Vagina (tissue), 2 donors: ENCODE data around the gene SS18L1. TPM values are rescaled to one million over a fixed set of nuclear protein-coding genes. Genes with fewer than 3 reads are reported as not detected.

ENCODE experiments used
- DNase-seq, 2 donors: peaks; one replicate each; pipeline ENCODE4 v3.0.0-alpha.2; 2017; ENCODE audit errors: extremely low spot score in 2 of 2
- H3K27ac ChIP-seq: fragments of 200-600 bp; sonication (generic); one replicate; pipeline ENCODE4 v1.5.1; 2019
- H3K27me3 ChIP-seq: fragments of 200-600 bp; sonication (generic); one replicate; pipeline ENCODE4 v1.5.1; 2019
- H3K36me3 ChIP-seq, 2 donors: fragments of 200-600 bp; sonication (generic); one replicate each; pipeline ENCODE4 v1.5.1; 2017 to 2019
- H3K4me1 ChIP-seq: fragments of 200-600 bp; sonication (generic); one replicate; pipeline ENCODE4 v1.5.1; 2019
- H3K4me3 ChIP-seq, 2 donors: fragments of 200-600 bp; sonication (generic); 1 replicate in 1 of 2; 2 replicates in 1 of 2; pipeline ENCODE4 v1.5.1; 2016 to 2019
- H3K9me3 ChIP-seq: fragments of 200-600 bp; sonication (generic); one replicate; pipeline ENCODE4 v1.5.1; 2019
- CTCF ChIP-seq, 3 experiments: fragments of 450-650 bp in 2 of 3; fragments of 200-600 bp in 1 of 3; sonication (generic) in 1 of 3; IDR thresholded peaks; one replicate each; pipeline ENCODE4 v1.5.1; 2017 to 2019; ENCODE audit warnings: antibody characterized with exemption in 3 of 3, mild to moderate bottlenecking in 2 of 3, moderate library complexity in 2 of 3
- POLR2A ChIP-seq, 2 donors: fragments of 450-650 bp; IDR thresholded peaks; one replicate each; pipeline ENCODE4 v1.6.1; 2017; ENCODE audit warnings: antibody characterized with exemption in 2 of 2, mild to moderate bottlenecking in 2 of 2, moderate library complexity in 2 of 2
- POLR2AphosphoS5 ChIP-seq, 2 donors: sonication (generic); formaldehyde crosslinking; IDR thresholded peaks; one replicate each; pipeline ENCODE4 v1.9.0; 2017; ENCODE audit warnings: antibody characterized with exemption in 2 of 2, mild to moderate bottlenecking in 2 of 2, low read depth in 1 of 2; ENCODE audit not compliant: insufficient read depth in 1 of 2
- intact Hi-C: fragments of 100-400 bp; cut with DNase I; formaldehyde crosslinking; loops from one replicate; pipeline ENCODE4 v1.15.1; 2023
- total RNA-seq: library from RNA; depleted of rRNA; stranded (reverse); fragments of >200 nt; gene quantifications from one replicate; pipeline ENCODE4 v1.2.3, GENCODE V29; 2016

SS18L1 gene
- total RNA-seq, 1 donor from 2014 or later = 25.3 TPM

DNA sequence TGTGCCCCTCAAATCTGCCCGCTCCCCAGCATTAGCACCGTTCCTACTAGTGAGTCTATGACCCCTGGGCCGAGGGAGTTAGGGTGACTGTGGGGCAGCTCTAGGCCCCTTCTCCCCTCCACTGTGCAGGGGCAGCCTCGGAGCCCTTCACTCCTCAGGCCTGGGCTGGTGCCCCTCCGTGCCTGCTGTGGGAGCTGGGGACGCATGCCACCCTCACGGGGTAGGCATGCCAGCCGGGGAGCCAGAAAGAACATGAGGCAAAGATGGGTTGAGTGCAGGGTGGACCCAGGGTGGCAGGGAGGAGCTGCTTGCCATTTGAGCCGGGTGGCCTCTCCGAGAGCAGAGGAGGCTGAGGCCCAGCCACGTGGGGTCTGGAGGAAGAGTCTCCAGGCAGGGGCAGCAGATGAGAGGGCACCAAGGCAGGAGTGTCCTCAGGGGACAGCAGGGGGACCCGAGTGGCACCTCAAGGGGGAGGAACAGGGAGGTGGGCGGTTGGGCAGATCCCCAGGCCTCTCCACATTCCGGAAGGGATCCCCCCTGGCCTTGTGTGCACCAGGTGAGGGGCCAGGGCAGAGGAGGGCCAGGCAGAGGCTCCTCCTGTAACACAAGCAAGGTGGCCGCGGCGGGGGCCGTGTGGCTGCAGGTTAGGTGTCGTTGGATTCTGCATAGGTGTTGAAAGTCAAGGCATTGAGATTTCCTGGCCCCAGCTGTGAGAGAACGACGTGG, 39.9 kb upstream of the SS18L1 start:
- no peaks in the 10 kb centered on the region for H3K27me3 ChIP-seq
- intact Hi-C loops = no loop called here
- H3K4me3 ChIP-seq = no peak overlapping the region
- no peak overlapping the region for H3K27ac ChIP-seq
- TF ChIP-seq CTCF (IDR thresholded peaks at IDR 0.05) = no peak
- TF ChIP-seq POLR2A (IDR thresholded peaks at IDR 0.05) = no peak
- no peak for TF ChIP-seq POLR2AphosphoS5 (IDR thresholded peaks at IDR 0.05; ENCODE audit: insufficient read depth in 1 of 2, low read depth in 1 of 2)
- H3K36me3 ChIP-seq = no peaks in the 10 kb centered on the region
- no peaks in the 10 kb centered on the region for H3K4me1 ChIP-seq
- peaks cover 9% of the 10 kb centered on the region for H3K9me3 ChIP-seq
- DNase-seq = no peak

DNA sequence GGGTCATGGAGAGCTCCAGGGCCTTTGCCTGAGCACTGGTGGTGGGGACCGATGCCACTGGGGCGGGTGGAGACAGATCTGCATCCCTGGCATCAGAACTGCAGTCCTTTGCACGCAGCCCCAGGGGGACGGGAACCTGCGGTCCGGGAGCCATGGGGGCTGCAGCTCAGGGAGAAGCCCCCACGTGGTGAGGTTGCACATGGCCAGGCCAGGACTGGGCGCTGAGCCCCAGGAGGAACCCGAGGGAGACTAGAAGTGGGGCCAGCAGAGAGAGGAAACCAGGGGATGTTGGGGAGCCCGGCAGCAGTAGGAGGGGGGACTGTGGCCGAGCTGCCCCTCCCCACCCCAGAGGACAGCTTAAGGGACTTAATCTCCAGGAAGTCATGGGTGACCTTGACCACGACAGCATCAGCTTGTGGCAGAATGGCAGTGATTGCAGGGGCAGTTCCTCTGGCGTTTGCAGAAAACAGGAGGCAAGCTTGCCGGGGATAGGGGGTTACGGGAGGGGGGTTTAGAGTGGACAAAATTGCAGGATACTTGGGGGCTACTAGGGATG, 39.3 kb upstream of the SS18L1 start:
- no peaks in the 10 kb centered on the region for H3K4me1 ChIP-seq
- TF ChIP-seq POLR2AphosphoS5 (IDR thresholded peaks at IDR 0.05; ENCODE audit: insufficient read depth in 1 of 2, low read depth in 1 of 2) (no peak), POLR2A (IDR thresholded peaks at IDR 0.05) (no peak), CTCF (IDR thresholded peaks at IDR 0.05) (no peak)
- peaks cover 9% of the 10 kb centered on the region for H3K9me3 ChIP-seq
- no peaks in the 10 kb centered on the region for H3K36me3 ChIP-seq
- no peak overlapping the region for H3K4me3 ChIP-seq
- no peak for DNase-seq
- intact Hi-C loops = no loop called here
- no peaks in the 10 kb centered on the region for H3K27me3 ChIP-seq
- H3K27ac ChIP-seq = no peak overlapping the region

DNA sequence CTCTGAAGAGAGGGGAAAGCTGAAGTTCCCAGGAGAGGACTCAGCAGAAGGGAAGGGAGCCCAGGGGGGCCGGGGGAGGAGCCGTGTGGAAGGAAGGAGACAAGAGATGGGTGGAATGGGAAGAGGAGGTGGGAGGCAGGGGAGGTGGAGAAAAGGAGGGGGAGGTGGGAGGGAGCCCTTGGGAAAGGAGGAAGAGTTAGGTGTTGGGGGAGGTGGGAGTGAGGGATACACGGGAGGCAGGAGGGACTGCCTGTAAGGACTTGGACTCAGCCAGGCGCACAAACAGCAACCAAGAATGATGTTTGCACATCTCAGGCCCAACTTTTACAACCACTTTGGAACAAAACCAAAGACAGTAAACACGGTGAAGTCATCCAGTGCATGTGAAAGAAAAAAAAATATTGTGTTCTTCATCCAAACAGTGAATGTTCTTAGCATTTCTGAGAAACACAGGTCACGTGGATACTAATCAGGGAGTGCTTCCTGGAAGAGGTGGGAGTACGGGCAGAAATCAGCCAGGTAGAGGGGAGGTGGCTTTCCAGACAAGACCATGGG, 38.7 kb upstream of the SS18L1 start:
- TF ChIP-seq POLR2A (IDR thresholded peaks at IDR 0.05) (no peak), POLR2AphosphoS5 (IDR thresholded peaks at IDR 0.05; ENCODE audit: insufficient read depth in 1 of 2, low read depth in 1 of 2) (no peak), CTCF (IDR thresholded peaks at IDR 0.05) (no peak)
- Histone ChIP-seq H3K9me3 (peaks cover 13% of the 10 kb centered on the region), H3K27ac (no peak overlapping the region), H3K4me1 (no peaks in the 10 kb centered on the region), H3K4me3 (no peak overlapping the region), H3K27me3 (no peaks in the 10 kb centered on the region), H3K36me3 (no peaks in the 10 kb centered on the region)
- intact Hi-C loops = loop anchor here (5.0 kb wide), 1 partner anchor 1452 kb away; no protein-coding TSS in a partner anchor
- no peak for DNase-seq

GRCh38 chr20:62105592-62105991, 38.0 kb upstream of the SS18L1 start:
- intact Hi-C loops = loop anchor here (5.0 kb wide), 1 partner anchor 1452 kb away; no protein-coding TSS in a partner anchor
- peaks cover 15% of the 10 kb centered on the region for H3K9me3 ChIP-seq

More at GRCh38 chr20:62105592-62105991, 38.0 kb upstream of the SS18L1 start:
- TF ChIP-seq CTCF (IDR thresholded peaks at IDR 0.05) (no peak), POLR2AphosphoS5 (IDR thresholded peaks at IDR 0.05; ENCODE audit: insufficient read depth in 1 of 2, low read depth in 1 of 2) (no peak), POLR2A (IDR thresholded peaks at IDR 0.05) (no peak)
- no peak for DNase-seq
- H3K4me1 ChIP-seq = no peaks in the 10 kb centered on the region
- H3K27ac ChIP-seq = no peak overlapping the region
- no peak overlapping the region for H3K4me3 ChIP-seq
- H3K27me3 ChIP-seq = no peaks in the 10 kb centered on the region
- no peaks in the 10 kb centered on the region for H3K36me3 ChIP-seq
